GM19043 (cell line): ENCODE results near the gene CCZ1.
"Not testable (repeated sequence)": the region's sequence is repeated elsewhere in the genome, so short reads cannot be mapped to it uniquely, and the experiment has no call there.

Source experiments
- ATAC-seq: cut with Tn5 transposase; IDR thresholded peaks from one replicate; pipeline ENCODE4 v1.9.1; 2021; ENCODE audit warnings: low read depth; ENCODE audit not compliant: unreplicated experiment

CCZ1 gene

DNA sequence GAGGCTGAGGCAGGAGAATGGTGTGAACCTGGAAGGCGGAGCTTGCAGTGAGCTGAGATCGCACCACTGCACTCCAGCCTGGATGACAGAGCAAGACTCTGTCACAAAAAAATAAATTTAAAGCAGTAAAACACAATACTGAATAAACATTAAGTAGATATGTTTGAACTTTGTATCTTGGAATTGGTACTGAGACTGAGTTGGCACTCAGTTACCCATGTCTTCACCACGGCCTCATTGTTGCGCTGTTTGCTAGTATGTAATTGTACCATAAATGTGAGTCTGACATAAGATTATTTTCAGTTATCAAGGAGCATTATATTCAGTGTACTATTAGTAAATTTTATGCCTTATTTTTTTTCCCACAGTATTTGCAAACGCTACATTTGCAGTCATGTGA lies 6.2 kb downstream of the CCZ1 start:
- ATAC-seq: not testable (repeated sequence)

GRCh38 chr7:5908835-5909234 lies 10.3 kb downstream of the CCZ1 start:
- ATAC-seq: not testable (repeated sequence)

DNA sequence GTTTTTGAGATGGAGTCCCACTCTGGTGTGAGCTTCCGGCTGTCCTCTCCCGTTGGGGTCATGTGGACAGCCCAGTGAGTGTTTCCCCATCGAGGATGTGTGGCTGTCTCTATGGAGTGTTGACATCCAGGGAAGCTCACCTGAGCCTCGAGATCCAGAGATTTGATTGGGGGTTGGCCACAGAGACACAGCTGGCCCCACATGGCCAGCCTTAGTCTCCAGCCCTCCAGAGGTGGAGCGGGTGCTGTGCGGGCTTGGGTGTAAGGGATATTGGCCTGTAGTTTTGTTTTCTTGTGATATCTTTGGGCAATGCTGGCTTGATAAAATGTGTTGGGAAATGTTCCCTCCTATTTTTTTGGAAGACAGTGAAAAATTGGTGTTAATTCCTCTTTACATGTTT lies 18.0 kb downstream of the CCZ1 start:
- ATAC-seq: not testable (repeated sequence)

- not testable (repeated sequence) for ATAC-seq
Observed at GRCh38 chr7:5924180-5924579, 25.6 kb downstream of the CCZ1 start.

- not testable (repeated sequence) for ATAC-seq
Observed at GRCh38 chr7:5924630-5925029, 26.1 kb downstream of the CCZ1 start.

GRCh38 chr7:5926263-5926870 lies 27.8 kb downstream of the CCZ1 start:
- not testable (repeated sequence) for ATAC-seq

DNA sequence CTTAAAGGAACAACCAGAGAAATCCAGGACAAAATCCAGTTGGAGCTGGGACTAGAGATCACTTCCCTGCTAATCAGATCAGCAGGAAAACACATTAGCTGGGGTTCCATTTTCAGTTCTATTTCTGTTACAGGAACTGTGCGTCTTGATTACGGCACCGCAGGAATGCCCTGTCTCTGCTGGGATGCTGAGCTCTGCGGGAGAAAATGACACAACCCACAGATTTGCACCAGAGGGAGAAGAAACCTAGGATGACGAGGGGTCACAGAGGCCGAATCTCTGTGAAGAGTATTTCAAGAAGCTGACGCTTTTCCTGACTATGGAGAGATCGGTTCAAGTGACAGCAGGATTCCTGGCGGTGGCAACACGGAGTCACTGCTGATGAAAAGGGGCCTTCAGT lies 31.8 kb downstream of the CCZ1 start:
- ATAC-seq: not testable (repeated sequence)

DNA sequence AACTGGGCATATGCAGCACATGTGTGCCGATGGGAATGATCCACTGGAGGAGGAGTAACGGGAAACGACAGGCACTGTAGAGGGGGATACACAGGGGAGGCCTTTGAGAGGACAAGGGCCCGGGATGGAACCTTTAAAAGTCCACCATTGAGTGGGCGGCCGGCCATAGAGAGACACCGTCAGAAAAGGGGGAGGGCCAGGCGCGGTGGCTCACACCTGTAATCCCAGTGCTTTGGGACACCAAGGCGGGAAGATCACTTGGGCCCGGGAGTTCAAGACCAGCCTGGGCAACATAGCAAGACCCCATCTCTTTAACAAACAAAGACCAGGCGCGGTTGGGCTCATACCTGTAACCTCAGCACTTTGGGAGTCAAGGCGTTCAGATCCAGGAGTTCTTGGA lies 32.7 kb downstream of the CCZ1 start:
- ATAC-seq: not testable (repeated sequence)

DNA sequence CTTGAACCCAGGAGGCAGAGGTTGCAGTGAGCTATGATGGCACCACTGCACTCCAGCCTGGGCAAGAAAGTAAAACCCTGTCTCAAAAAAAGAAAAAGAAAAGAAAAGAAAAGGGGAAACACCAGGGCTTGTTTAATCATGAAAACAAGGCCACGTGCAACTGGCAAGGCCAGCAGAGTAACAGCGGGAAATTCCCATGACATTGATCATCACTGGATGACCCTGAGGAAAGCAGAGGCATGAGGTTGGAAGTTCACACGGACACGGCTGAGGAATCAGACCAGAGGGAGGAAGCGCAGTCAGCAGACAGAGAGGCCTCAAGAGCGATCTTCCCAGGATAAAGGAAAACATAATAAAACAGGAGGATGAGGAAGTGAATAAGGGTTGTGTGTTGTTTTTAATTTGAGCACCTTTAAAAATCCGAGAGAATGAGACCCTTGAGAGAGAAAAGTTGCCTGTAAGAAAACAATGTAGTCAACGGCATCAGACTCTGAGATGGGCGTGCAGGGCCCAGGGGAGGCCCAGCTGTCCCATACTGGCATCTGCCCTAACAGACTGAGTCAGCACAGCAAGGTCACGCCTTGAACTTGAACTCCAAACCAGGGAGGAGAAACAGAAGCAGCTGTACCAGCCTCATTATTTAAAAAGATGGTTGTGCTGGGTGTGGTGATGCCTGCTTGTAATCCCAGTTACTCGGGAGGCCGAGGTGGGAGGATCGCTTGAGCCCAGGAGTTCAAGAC lies 33.5 kb downstream of the CCZ1 start:
- not testable (repeated sequence) for ATAC-seq

- not testable (repeated sequence) for ATAC-seq
Observed at GRCh38 chr7:5934945-5935450, 36.5 kb downstream of the CCZ1 start.

DNA sequence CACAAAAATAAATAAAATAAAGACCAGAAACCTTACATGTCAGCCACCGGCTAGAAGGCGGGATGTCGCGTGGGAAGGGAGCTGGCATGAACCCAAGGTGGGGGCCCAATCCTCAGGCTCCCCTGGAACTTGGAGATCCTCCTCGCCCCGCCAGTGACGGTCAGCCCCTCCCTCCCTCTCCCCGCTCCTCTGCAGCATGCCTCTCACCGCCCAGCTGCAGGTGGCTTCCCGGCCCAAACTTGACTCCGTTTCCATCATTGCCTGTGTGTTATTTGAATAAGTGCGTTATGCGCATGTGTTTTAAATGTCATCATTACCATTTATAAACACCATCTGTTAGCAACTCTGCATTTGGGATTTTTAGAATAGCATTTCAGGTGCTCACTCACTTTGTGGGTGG lies 64.7 kb downstream of the CCZ1 start:
- not testable (repeated sequence) for ATAC-seq

DNA sequence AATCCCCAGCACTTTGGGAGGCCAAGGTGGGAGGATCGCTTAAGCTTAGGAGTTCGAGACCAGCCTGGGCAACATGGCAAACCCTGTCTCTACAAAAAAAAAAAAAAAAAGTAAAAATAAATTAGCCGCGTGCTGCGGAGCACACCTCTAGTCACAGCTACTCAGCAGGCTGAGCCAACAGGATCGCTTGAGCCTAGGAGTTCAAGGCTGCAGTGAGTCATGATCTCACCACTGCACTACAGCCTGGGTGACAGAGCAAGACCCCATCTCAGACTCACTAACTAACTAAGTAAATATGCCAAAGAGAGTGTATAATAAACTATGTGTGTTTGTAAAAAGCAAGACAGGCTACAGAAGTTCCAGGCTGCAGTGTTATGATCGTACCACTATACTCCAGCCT lies 65.3 kb downstream of the CCZ1 start:
- not testable (repeated sequence) for ATAC-seq

DNA sequence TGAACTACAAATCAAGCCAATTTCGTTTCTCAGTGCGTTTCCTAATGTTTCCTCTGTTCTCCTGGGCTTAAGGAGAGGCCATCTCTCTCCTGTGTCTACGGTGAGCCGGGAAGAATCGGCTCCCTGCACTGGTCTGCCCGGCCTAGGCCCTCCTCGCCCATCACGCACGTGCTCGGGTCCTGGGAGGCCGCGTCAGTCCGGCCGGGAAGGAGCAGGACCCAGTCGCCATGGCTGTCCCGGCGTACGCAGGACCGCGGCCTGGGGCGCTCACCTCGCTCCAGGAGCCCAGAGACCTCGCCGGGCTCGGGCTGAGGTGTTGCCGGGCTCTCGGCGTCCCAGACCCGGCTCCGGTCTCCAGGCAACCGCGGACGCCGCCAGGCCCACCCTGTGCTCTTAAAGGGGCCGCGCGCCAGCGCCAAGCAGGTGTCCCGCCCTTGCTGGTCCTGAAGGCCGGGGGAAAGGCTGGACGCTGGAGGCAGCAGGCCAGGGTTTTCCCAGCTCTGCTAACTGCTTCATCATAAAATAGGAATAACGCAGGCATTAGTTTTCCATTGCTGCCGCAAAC lies 71.9 kb downstream of the CCZ1 start, which contains the start of gene RSPH10B:
Gene RSPH10B (minus strand): TSS at position 343 of the 565 bp plus-strand sequence. CDS start 3,573 bp downstream, outside the sequence.
- ATAC-seq: not testable (repeated sequence)

DNA sequence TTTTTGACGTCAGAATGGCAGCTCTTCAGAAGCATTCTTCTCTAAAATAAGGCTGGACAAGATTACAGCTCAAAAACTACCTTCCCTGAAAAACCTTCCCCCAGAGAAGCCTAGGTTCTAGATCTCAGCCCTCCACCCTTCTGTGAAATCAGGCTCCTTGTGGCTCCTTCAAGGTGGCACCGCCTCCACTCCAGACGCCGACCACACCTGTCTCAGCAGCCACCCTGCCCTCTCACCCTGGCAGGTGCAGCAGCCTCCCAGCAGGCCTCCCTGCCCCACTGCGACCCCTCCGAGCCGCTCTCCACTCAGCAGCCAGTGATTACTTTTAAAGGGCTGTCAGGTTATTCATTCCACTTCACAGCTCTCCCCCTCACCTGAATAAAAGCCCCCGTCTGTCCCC lies 75.0 kb downstream of the CCZ1 start:
- not testable (repeated sequence) for ATAC-seq
